Skeletal muscle satellite cell (primary cell): ENCODE results near the gene CD300E.
"Not testable (repeated sequence)": the region's sequence is repeated elsewhere in the genome, so short reads cannot be mapped to it uniquely, and the experiment has no call there.

Experiments used
- H3K27me3 ChIP-seq: 2 replicates; pipeline ENCODE4 v1.7.0; 2013; ENCODE audit warnings: low read length; ENCODE audit not compliant: control insufficient read depth, insufficient read depth
- H3K36me3 ChIP-seq: 2 replicates; pipeline ENCODE4 v1.7.0; 2013; ENCODE audit warnings: mild to moderate bottlenecking, control low read depth, low read length; ENCODE audit not compliant: insufficient read depth
- H3K4me1 ChIP-seq: 2 replicates; pipeline ENCODE4 v1.7.0; 2013; ENCODE audit warnings: low read length; ENCODE audit not compliant: control insufficient read depth, insufficient read depth
- H3K4me2 ChIP-seq: 2 replicates; pipeline ENCODE4 v1.7.0; 2013; ENCODE audit warnings: mild to moderate bottlenecking, low read length
- H3K4me3 ChIP-seq: 2 replicates; pipeline ENCODE4 v1.7.0; 2013; ENCODE audit warnings: low read length
- H3K9ac ChIP-seq: 2 replicates; pipeline ENCODE4 v1.7.0; 2013; ENCODE audit warnings: mild to moderate bottlenecking, low read depth, low read length, moderate library complexity
- H3K9me3 ChIP-seq: replicated peaks from 2 replicates; pipeline ENCODE4 v1.7.0; 2013; ENCODE audit warnings: mild to moderate bottlenecking, control low read depth, low read length

CD300E gene

DNA sequence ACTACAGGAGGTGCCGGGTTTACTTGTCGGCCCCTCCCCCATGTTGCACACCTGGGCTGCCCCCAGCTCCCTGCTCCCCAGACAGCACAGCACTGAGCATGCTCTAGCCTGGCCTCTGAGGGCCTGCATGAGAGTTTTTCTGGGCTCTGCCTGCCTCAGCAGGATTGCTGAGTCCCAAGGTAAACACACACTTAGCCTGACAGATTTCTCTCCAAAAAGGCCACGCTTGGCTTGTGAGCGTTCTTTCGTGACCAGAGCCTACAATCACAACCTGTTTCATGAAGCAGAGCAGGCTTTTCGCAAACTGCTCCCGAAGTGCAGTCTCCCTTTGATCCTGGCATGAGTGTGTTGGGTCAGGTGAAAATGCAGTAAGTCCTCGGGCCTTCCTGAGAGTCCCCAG is 9.8 kb upstream of the CD300E start:
- no peak overlapping the region for H3K4me2 ChIP-seq
- H3K4me1 ChIP-seq: no peaks in the 10 kb centered on the region
- H3K36me3 ChIP-seq: no peaks in the 10 kb centered on the region
- H3K27me3 ChIP-seq: no peaks in the 10 kb centered on the region
- H3K4me3 ChIP-seq: no peak overlapping the region
- no peak overlapping the region for H3K9ac ChIP-seq
- no peaks in the 10 kb centered on the region for H3K9me3 ChIP-seq

DNA sequence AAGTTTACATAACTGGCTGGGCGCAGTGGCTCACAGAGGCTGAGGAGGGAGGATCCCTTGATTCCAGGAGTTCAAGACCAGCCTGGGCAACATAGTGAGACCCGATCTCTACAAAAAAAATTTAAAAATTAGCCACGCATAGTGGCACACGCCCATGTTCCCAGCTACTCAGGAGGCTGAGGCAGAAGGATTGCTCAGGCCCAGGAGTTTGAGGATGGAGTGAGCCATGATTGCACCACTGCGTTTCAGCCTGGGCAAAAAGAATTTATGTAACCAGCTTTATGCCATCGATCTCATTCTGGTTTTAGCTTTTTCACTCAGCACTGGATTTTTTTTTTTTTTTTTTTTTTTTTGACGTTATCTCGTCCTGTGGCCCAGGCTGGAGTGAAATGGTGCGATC is 9.1 kb upstream of the CD300E start:
- H3K36me3 ChIP-seq: no peaks in the 10 kb centered on the region
- H3K27me3 ChIP-seq: no peaks in the 10 kb centered on the region
- no peak overlapping the region for H3K4me2 ChIP-seq
- no peaks in the 10 kb centered on the region for H3K9me3 ChIP-seq
- H3K4me1 ChIP-seq: no peaks in the 10 kb centered on the region
- H3K9ac ChIP-seq: no peak overlapping the region
- H3K4me3 ChIP-seq: no peak overlapping the region

- no peaks in the 10 kb centered on the region for H3K27me3 ChIP-seq
- H3K9ac ChIP-seq: no peak overlapping the region
- H3K4me1 ChIP-seq: no peaks in the 10 kb centered on the region
These were observed 8.2 kb upstream of the CD300E start for GRCh38 chr17:74631468-74632450.

GRCh38 chr17:74630251-74630650 is 6.7 kb upstream of the CD300E start:
- H3K9me3 ChIP-seq, H3K4me2 ChIP-seq, H3K4me3 ChIP-seq, H3K9ac ChIP-seq, H3K4me1 ChIP-seq, H3K27me3 ChIP-seq, H3K36me3 ChIP-seq: not testable (repeated sequence)

More at GRCh38 chr17:74631468-74632450, 8.2 kb upstream of the CD300E start:
- Histone ChIP-seq H3K4me3 (no peak overlapping the region), H3K36me3 (no peaks in the 10 kb centered on the region), H3K4me2 (no peak overlapping the region), H3K9me3 (no peaks in the 10 kb centered on the region)

DNA sequence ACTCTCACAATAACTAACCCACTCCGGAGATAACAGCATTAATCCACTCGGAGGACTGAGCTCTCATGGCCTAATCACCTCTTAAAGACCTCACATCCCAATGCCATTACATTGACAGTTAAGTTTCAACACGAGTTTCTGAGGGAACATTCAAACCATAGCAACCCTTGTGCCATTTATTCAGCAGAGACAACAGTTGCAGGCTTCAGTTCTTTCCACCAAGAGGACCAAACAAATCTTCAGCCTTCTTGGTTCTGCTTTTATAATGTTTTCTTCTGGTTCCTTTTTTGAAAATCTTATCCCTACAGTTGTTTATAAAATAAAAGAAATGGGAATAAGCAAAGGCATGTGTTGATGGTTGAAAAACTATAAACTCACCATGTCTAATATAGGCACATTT is 2.1 kb upstream of the CD300E start:
- no peak overlapping the region for H3K9ac ChIP-seq
- no peak overlapping the region for H3K4me2 ChIP-seq
- H3K4me1 ChIP-seq: no peaks in the 10 kb centered on the region
- no peak overlapping the region for H3K4me3 ChIP-seq
- H3K9me3 ChIP-seq: no peaks in the 10 kb centered on the region
- H3K27me3 ChIP-seq: no peaks in the 10 kb centered on the region
- no peaks in the 10 kb centered on the region for H3K36me3 ChIP-seq

DNA sequence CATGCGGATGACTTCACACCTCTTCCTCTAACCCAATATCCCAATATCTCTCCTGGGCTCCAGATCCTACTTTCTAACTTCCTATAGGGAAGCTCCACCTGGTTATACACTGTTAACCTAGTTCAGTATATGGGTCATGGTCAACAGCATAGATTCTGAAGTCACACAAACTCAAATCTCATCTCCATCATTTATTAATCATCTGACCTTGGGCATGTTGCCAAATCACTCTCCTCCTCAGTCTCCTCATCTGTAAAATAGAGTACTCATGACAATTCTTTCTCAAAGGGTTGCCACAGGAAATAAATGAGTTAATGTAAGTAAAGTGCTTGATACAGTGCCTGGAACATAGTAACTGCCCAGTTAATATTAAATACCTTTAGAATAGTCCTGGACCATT is 593 bp upstream of the CD300E start:
- Histone ChIP-seq H3K36me3 (no peaks in the 10 kb centered on the region), H3K9me3 (no peaks in the 10 kb centered on the region), H3K4me2 (no peak overlapping the region), H3K9ac (no peak overlapping the region), H3K4me3 (no peak overlapping the region), H3K27me3 (no peaks in the 10 kb centered on the region), H3K4me1 (no peaks in the 10 kb centered on the region)

- no peaks in the 10 kb centered on the region for H3K27me3 ChIP-seq
- no peak overlapping the region for H3K4me3 ChIP-seq
- no peak overlapping the region for H3K4me2 ChIP-seq
- no peaks in the 10 kb centered on the region for H3K36me3 ChIP-seq
- no peak overlapping the region for H3K9ac ChIP-seq
- no peaks in the 10 kb centered on the region for H3K4me1 ChIP-seq
- no peaks in the 10 kb centered on the region for H3K9me3 ChIP-seq
These were observed 4.4 kb downstream of the CD300E start for GRCh38 chr17:74619077-74619673.

DNA sequence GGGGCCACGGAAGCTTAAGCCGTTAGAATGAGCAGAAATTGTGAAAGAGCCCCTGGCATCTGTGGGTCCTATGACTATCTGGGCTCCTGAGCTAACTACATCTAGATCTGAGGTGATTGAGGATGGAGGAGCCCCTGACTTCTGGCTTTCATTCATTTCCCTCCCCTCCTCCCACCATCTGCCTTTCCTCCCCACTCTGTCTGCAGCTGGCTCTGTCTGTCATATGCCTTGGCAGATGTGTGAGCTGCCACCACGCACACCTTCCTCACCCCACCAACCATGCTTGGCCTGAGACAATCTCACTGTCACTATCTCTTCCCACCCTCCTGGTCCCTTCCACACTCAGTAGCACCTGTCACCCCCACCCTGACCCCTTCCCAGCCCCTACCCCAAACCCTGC is 5.1 kb downstream of the CD300E start:
- Histone ChIP-seq H3K36me3 (no peaks in the 10 kb centered on the region), H3K9ac (no peak overlapping the region), H3K4me2 (no peak overlapping the region), H3K9me3 (no peaks in the 10 kb centered on the region), H3K27me3 (no peaks in the 10 kb centered on the region), H3K4me3 (no peak overlapping the region), H3K4me1 (no peaks in the 10 kb centered on the region)

GRCh38 chr17:74616696-74617095 is 6.8 kb downstream of the CD300E start:
- Histone ChIP-seq H3K9me3 (no peaks in the 10 kb centered on the region), H3K4me2 (no peak overlapping the region), H3K4me1 (no peaks in the 10 kb centered on the region), H3K36me3 (no peaks in the 10 kb centered on the region), H3K4me3 (no peak overlapping the region), H3K9ac (no peak overlapping the region), H3K27me3 (no peaks in the 10 kb centered on the region)

- no peaks in the 10 kb centered on the region for H3K36me3 ChIP-seq
- H3K27me3 ChIP-seq: no peaks in the 10 kb centered on the region
- H3K4me2 ChIP-seq: no peak overlapping the region
- H3K9ac ChIP-seq: no peak overlapping the region
- no peaks in the 10 kb centered on the region for H3K4me1 ChIP-seq
- no peak overlapping the region for H3K4me3 ChIP-seq
- no peaks in the 10 kb centered on the region for H3K9me3 ChIP-seq
These were observed 11.5 kb downstream of the CD300E start for GRCh38 chr17:74612046-74612445.

- Histone ChIP-seq H3K4me3 (no peak overlapping the region), H3K36me3 (no peaks in the 10 kb centered on the region), H3K4me2 (no peak overlapping the region), H3K27me3 (no peaks in the 10 kb centered on the region), H3K9ac (no peak overlapping the region), H3K9me3 (no peaks in the 10 kb centered on the region), H3K4me1 (no peaks in the 10 kb centered on the region)
These were observed 13.4 kb downstream of the CD300E start for GRCh38 chr17:74610108-74610507.

GRCh38 chr17:74608511-74608910 is 15.0 kb downstream of the CD300E start:
- Histone ChIP-seq H3K4me2 (no peak overlapping the region), H3K4me3 (no peak overlapping the region), H3K4me1 (no peaks in the 10 kb centered on the region), H3K36me3 (no peaks in the 10 kb centered on the region), H3K9ac (no peak overlapping the region), H3K27me3 (peaks cover 3% of the 10 kb centered on the region), H3K9me3 (no peaks in the 10 kb centered on the region)
